IPS DF 6.9 (cell line): ENCODE measurements around the gene B3GAT3.
"Not testable (repeated sequence)": the region's sequence is repeated elsewhere in the genome, so short reads cannot be mapped to it uniquely, and the experiment has no call there.

Source experiments
- DNase-seq: peaks from one replicate; pipeline ENCODE4 v3.0.0-alpha.2; 2013; ENCODE audit warnings: low read depth, low spot score
- H3K27ac ChIP-seq: one replicate; pipeline ENCODE4 v1.5.1; 2013; ENCODE audit warnings: low read length, control low read depth
- H3K27me3 ChIP-seq: 2 replicates; pipeline ENCODE4 v1.6.1; 2013; ENCODE audit warnings: mild to moderate bottlenecking, low read length; ENCODE audit not compliant: control insufficient read depth, insufficient read depth
- H3K36me3 ChIP-seq: 2 replicates; pipeline ENCODE4 v1.6.1; 2013; ENCODE audit warnings: low read length; ENCODE audit not compliant: control insufficient read depth, insufficient read depth
- H3K4me1 ChIP-seq: 2 replicates; pipeline ENCODE4 v1.6.1; 2013; ENCODE audit warnings: low read length; ENCODE audit not compliant: control insufficient read depth, insufficient read depth
- H3K4me3 ChIP-seq: 2 replicates; pipeline ENCODE4 v1.5.1; 2013; ENCODE audit warnings: mild to moderate bottlenecking, low read length
- H3K9me3 ChIP-seq: 2 replicates; pipeline ENCODE4 v1.6.1; 2013; ENCODE audit warnings: low read length, inconsistent platforms; ENCODE audit not compliant: control insufficient read depth, insufficient read depth
- WGBS: extraction: QIAGEN DNeasy Blood & Tissue Kit; methylation state at CpG from one replicate; pipeline ENCODE4 v1.1.7; 2013; ENCODE audit warnings: mixed read lengths, missing lambda C conversion rate; ENCODE audit not compliant: insufficient read length, insufficient coverage; 5-methylcytosine and 5-hydroxymethylcytosine counted together

The B3GAT3 gene

DNA sequence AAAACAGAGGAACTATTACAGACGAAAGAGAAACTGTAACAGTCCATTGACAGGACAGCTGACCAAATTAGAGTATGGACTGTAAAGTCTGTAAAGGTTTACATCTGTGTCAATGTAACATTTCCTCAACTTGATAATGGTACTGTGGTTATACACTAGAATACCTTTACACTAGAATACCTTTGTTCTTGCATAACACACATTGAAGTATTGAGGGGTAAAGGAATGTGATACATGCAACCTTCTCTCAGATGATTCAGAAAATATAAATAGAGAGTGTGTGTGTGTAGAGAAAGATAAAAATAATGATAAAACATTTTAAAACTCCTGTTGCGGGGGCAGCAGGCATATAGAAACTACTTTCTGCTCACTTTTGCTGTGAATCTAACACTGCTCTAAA, 42.5 kb downstream of the B3GAT3 start:
- Histone ChIP-seq H3K9me3 (no peaks in the 10 kb centered on the region), H3K36me3 (peaks cover 19% of the 10 kb centered on the region), H3K4me3 (no peak overlapping the region), H3K4me1 (peaks cover 2% of the 10 kb centered on the region; the same call in 1 of the 2 replicates), H3K27ac (no peak overlapping the region), H3K27me3 (no peaks in the 10 kb centered on the region)
- no CpG with 5 or more reads among the region's 2 CpGs for WGBS
- DNase-seq, result no peak

DNA sequence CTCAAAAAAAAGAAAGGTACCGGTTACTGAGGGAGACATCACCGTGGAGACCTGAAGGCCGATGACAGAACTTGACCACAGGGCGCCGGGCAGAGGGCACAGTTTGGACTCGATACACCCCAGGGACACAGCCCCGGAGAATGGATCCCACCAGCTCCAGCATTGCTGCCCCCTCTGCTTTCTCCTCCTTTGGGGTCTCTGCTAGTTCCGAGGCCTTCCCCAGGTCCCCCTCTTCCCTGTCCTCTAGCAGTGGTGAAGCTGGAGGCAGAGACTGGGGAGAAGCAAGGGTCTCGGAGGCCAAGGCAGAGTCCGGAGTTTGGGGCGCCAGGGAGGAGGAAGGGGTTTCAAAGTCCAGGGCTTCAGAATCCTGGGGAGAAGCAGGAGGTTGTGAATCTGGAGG, 43.2 kb downstream of the B3GAT3 start:
- WGBS, result no CpG with 5 or more reads among the region's 11 CpGs
- DNase-seq, result no peak
- no peaks in the 10 kb centered on the region for H3K27me3 ChIP-seq
- H3K9me3 ChIP-seq, result no peaks in the 10 kb centered on the region
- peaks cover 2% of the 10 kb centered on the region; the same call in 1 of the 2 replicates for H3K4me1 ChIP-seq
- peaks cover 19% of the 10 kb centered on the region for H3K36me3 ChIP-seq
- H3K4me3 ChIP-seq, result no peak overlapping the region
- no peak overlapping the region for H3K27ac ChIP-seq

DNA sequence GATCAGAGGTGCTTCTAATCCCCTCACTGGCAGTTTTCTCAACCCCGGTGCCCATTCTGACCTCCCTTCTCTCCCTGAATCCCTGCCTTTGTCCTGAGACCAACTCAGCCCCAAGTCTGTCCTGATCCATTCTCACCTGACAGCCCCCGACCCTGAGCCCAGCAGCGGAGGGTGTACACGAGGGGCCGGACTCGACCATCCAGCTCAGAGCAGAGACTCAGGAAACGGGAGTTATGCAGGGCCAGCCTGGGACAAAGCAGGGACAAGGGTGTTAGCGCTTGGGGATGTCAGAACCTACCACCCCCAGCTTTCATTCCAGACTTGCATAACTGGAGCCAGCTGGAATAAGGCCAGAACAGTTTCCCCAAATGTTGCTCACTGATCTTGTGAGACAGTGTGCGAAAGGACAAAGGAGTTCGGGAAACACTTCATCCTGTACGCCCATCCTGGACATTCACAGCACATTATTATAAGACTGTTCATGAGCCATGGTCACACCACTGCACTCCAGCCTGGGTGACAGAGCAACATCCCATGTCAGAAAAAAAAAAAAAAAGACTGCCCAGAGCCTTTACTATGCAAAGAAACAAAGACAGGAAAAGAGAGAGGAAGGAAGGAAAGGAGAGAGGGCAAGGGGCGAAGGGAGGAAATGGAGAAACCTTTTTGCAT, 44.6 kb downstream of the B3GAT3 start:
- Histone ChIP-seq H3K4me3 (no peak overlapping the region), H3K4me1 (peaks cover 2% of the 10 kb centered on the region; the same call in 1 of the 2 replicates), H3K36me3 (peaks cover 19% of the 10 kb centered on the region), H3K27me3 (no peaks in the 10 kb centered on the region), H3K27ac (no peak overlapping the region), H3K9me3 (no peaks in the 10 kb centered on the region)
- WGBS, result no CpG with 5 or more reads among the region's 12 CpGs
- DNase-seq, result no peak

DNA sequence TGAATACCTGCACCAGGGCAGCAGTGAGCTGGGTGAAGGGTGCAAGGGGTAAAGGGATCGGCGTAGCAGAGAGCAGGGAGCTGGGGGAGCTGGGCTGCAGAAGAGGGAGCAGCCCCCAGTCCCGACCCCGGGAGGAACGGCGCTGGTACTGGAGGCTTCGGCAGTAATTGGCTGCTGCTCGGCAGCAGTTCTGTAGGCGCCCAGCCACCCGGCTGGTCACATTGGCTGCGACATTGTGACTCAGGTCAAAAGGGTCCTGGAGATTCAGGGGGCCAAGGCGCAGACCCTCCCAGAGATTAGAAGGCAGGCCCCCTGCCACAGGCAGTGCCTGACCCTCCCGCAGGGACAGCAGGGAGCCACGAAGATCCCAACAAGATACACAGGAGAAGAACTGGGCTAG, 45.9 kb downstream of the B3GAT3 start:
- no peaks in the 10 kb centered on the region for H3K9me3 ChIP-seq
- no peak for DNase-seq
- no peak overlapping the region for H3K27ac ChIP-seq
- WGBS, result no CpG with 5 or more reads among the region's 14 CpGs
- peaks cover 28% of the 10 kb centered on the region for H3K36me3 ChIP-seq
- peaks cover 2% of the 10 kb centered on the region; the same call in 1 of the 2 replicates for H3K4me1 ChIP-seq
- no peaks in the 10 kb centered on the region for H3K27me3 ChIP-seq
- no peak overlapping the region for H3K4me3 ChIP-seq

DNA sequence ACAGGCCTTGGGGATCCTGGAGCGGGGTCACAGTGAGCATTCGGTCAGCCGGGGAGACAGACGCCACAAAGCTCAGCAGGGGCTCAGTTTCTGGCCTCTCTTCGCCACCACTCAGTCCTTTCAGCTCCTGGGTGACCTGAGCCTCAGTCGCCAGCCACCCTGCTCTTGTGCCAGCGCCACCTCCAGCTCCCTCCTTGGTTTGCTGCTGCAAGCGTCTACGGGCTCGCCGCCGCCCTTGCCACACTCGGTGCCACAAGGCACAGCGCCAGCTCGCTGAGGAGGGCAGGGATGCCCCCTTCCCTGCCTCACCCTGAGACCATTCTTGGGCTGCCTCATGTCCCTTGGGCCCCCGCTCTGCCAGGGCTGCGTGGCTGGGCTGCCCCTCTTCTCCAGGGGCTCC, 46.6 kb downstream of the B3GAT3 start:
- Histone ChIP-seq H3K27ac (no peak overlapping the region), H3K36me3 (peaks cover 35% of the 10 kb centered on the region), H3K27me3 (no peaks in the 10 kb centered on the region), H3K9me3 (no peaks in the 10 kb centered on the region), H3K4me1 (peaks cover 2% of the 10 kb centered on the region; the same call in 1 of the 2 replicates), H3K4me3 (no peak overlapping the region)
- no peak for DNase-seq
- WGBS, result no CpG with 5 or more reads among the region's 17 CpGs

DNA sequence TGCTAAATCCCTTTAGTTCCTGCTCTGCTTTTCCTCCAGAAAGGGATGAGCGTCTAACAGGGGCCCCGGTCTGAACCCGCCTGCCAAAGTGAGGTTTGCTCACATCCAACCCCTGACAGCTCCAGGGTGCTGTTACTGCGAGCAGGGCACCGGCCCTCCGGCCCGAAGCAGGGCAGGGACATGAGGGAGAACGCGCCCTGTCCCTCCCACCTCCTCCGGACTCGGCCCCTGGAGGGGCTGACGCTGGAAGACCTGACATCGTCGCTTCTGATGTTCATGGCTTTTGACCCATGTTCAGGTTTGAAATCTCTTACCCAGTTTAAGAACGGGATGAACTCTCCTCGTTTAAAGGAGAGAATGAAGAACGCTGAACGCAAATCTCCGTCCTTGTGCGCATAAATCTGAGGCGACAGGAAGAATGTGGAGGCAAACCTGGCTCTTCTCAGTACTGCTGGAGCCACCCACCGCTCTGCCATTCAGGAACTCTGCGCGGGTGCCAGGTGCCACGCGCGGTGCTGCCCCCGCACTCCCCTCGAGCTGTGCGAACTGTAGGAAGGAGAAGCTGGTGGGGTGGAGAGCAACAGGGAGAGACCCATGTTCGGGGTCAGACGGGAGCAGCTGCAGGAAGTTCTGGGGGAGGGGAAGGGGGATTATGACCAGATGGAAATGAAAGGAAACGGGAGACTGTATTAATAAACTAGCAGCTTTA, 47.3 kb downstream of the B3GAT3 start:
- DNase-seq, result no peak
- H3K9me3 ChIP-seq, result no peaks in the 10 kb centered on the region
- peaks cover 2% of the 10 kb centered on the region; the same call in 1 of the 2 replicates for H3K4me1 ChIP-seq
- H3K4me3 ChIP-seq, result peak overlapping the region; percentile 57; the same call in 1 of the 2 replicates
- no peak overlapping the region for H3K27ac ChIP-seq
- WGBS, result no CpG with 5 or more reads among the region's 33 CpGs
- peaks cover 38% of the 10 kb centered on the region for H3K36me3 ChIP-seq
- H3K27me3 ChIP-seq, result no peaks in the 10 kb centered on the region

DNA sequence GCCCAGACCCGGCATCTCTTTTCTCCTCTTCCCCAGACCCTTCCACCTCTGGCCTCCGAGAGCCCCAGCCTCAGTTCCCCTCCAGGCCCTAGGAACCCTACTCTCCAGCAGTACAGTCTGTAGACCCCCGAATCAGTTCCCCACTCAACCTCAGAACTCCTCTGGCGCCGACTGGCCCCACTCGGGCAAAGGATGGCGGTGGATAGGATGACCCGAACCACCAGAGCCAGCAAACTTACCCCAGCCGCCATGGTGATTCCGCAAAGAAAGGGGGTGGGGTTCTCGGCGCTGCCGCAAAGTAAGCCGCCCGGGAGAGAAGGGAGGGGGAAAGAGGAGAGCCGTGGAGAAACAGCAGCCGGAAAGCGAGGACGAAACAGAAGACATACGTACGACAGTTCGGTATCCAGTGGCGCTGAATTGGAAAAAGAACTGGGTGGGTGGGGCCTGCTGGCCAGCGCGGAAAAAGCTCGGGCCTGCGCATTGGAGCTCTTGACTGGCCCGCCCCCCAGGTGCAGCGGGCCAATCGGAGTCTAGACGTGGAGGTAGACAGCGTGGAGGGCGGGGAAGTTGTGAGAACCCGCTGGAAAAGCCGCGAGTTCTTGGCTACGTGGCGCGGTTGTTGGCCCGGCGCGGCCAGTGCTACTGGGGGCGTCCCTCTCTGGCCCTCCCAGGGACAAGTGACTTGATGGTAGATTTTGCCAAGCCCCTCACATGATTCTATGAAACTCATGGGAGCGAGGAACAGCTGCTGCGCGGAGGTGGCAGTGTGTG, 48.0 kb downstream of the B3GAT3 start, which contains the start of gene EEF1G:
Gene EEF1G, minus strand, starts transcription at position 300 of the 771 bp plus-strand sequence. Its CDS starts 49 bp downstream, at position 251.
- Histone ChIP-seq H3K4me3 (peak within 1 kb of the TSS; percentile 94), H3K27me3 (no peaks in the 10 kb centered on the region), H3K36me3 (peaks cover 39% of the 10 kb centered on the region), H3K9me3 (no peaks in the 10 kb centered on the region), H3K4me1 (peaks cover 2% of the 10 kb centered on the region; the same call in 1 of the 2 replicates), H3K27ac (no peak within 1 kb of the TSS)
- no CpG with 5 or more reads among the region's 46 CpGs for WGBS
- DNase-seq, result peak; percentile 99

DNA sequence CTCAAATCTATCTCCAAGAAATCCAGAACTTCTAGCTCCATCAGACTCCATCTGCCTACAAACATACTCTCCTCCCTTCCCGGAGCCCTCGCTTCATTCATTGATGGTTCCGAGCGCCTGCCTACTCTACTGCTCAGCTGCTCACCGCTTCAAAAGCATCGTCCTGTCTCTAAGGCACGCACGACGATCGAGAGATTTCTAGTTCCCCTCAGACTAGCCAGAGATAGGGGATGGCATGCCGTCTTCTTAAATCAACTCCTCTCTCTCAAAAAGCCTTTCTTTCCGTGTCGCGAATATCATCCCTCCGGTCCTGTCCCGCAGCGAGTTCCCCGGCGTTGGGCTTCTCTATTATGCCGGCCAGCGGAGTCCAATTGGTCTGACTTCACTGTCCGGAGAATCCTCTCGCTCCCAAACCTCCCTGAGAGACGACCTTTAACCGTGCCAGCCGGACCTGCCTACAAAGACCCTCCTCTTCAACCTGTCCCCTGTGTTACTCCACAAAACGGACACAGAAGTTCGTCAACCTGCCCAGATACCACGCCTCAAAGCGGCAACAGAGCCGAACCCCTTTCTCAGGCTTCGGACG, 48.7 kb downstream of the B3GAT3 start:
- Histone ChIP-seq H3K27me3 (no peaks in the 10 kb centered on the region), H3K4me1 (peaks cover 2% of the 10 kb centered on the region; the same call in 1 of the 2 replicates), H3K4me3 (peak overlapping the region; percentile 94), H3K27ac (no peak overlapping the region), H3K36me3 (peaks cover 34% of the 10 kb centered on the region), H3K9me3 (no peaks in the 10 kb centered on the region)
- no peak for DNase-seq
- WGBS, result no CpG with 5 or more reads among the region's 33 CpGs

DNA sequence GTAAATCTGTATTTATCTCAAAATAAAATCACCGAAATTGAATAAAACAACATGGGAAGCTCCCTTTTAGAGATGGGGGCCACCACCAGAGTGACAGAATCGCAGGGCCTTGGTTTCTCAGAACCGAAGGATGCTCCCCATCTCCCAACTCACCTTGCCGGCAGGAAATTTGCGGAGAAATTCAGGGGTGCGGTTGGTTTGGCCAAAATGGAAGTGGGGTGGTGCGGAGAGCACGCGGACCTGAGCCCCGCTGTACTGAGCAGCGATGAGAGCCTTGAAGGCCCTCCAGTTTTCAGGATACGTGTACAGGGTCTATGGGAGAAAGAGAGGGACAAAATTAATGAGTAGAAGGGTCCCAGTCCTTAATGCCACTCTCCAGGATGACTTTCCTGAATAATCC, 49.4 kb downstream of the B3GAT3 start:
- Histone ChIP-seq H3K27ac (no peak overlapping the region), H3K27me3 (no peaks in the 10 kb centered on the region), H3K36me3 (peaks cover 34% of the 10 kb centered on the region), H3K4me1 (peaks cover 2% of the 10 kb centered on the region; the same call in 1 of the 2 replicates), H3K9me3 (no peaks in the 10 kb centered on the region), H3K4me3 (peak overlapping the region; percentile 94; the same call in 1 of the 2 replicates)
- WGBS, result 100% methylated on average over 1 of the region's 12 CpGs
- no peak for DNase-seq

DNA sequence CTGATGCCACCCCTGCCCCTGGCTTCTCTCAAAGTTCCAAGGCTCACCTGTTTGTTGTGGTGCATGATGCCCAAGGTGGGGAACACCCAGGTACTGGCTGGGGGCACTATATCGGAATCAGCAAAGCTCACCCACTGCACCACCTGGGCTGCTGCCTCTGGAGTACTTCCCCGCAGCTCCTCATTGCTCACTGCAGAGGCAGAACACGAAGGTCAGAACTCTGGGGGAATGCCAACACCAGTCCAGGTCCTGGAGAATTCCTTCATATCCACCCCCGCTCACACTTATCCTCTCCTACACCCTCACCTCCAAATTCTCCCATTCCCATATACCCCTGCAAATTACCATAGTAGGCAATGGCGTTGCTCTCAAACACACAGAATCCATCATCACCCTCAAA, 50.3 kb downstream of the B3GAT3 start:
- not testable (repeated sequence) for H3K27me3 ChIP-seq, H3K4me3 ChIP-seq, H3K9me3 ChIP-seq, H3K4me1 ChIP-seq, H3K27ac ChIP-seq, DNase-seq
- WGBS, result 100% methylated on average over 1 of the region's 5 CpGs
- H3K36me3 ChIP-seq, result peaks cover 40% of the 10 kb centered on the region
